ENCODE data around the gene CEP19. TPM values are rescaled to one million over a fixed set of nuclear protein-coding genes. Genes with fewer than 3 reads are reported as not detected.

Gene CEP19
- total RNA-seq, 1 donor from 2014 or later: 10.6 TPM

- FAIRE-seq (no peak), DNase-seq (ENCODE audit: low spot score in 2 of 2) (no peak)
These were observed 44.8 kb downstream of the CEP19 start for GRCh38 chr3:196667056-196667825.

GRCh38 chr3:196666001-196666867 lies 45.8 kb downstream of the CEP19 start:
- no peak for FAIRE-seq
- DNase-seq (ENCODE audit: low spot score in 2 of 2): no peak

- FAIRE-seq (no peak), DNase-seq (ENCODE audit: low spot score in 2 of 2) (no peak)
These were observed 49.1 kb downstream of the CEP19 start for GRCh38 chr3:196662711-196663571.

- FAIRE-seq (no peak), DNase-seq (ENCODE audit: low spot score in 2 of 2) (no peak)
These were observed 50.0 kb downstream of the CEP19 start for GRCh38 chr3:196662033-196662432.

- no peak for FAIRE-seq
- DNase-seq (ENCODE audit: low spot score in 2 of 2): no peak
These were observed 50.6 kb downstream of the CEP19 start for GRCh38 chr3:196661400-196661799.

GRCh38 chr3:196660381-196661166 lies 51.5 kb downstream of the CEP19 start:
- no peak for DNase-seq (ENCODE audit: low spot score in 2 of 2)
- no peak for FAIRE-seq

GRCh38 chr3:196659901-196660351 lies 52.1 kb downstream of the CEP19 start:
- DNase-seq (ENCODE audit: low spot score in 2 of 2) (no peak), FAIRE-seq (no peak)

Small RNA genes lying within 50 kb of the gene (small RNA-seq; reads per million reads assigned to genes)
- not detected for gene RNU4-89P
- not detected for gene RNU6-646P

Other genes with a start within 250 kb of the CEP19 start
- gene RNF168, start 208.5 kb downstream of the CEP19 start, total RNA-seq: 26.9 TPM
- gene SMCO1, start 196.9 kb downstream of the CEP19 start, total RNA-seq: not detected
- gene WDR53, start 143.7 kb downstream of the CEP19 start, total RNA-seq: 7.3 TPM
- 43.6 TPM for gene FBXO45, start 143.6 kb downstream of the CEP19 start, total RNA-seq
- gene NRROS, start 72.6 kb downstream of the CEP19 start, total RNA-seq: 0.82 TPM
- gene PIGX, start 127 bp upstream of the CEP19 start, total RNA-seq: 59.9 TPM
- 48.1 TPM for gene PAK2, start 27.6 kb upstream of the CEP19 start, total RNA-seq
- 75.0 TPM for gene SENP5, start 155.7 kb upstream of the CEP19 start, total RNA-seq
- 91.3 TPM for gene NCBP2, start 230.3 kb upstream of the CEP19 start, total RNA-seq